GM19438 (cell line): ENCODE results near the gene B4GALT3.

Source experiments
- ATAC-seq: cut with Tn5 transposase; IDR thresholded peaks from one replicate; pipeline ENCODE4 v1.9.1; 2021; ENCODE audit warnings: low read depth; ENCODE audit not compliant: unreplicated experiment

B4GALT3 gene

DNA sequence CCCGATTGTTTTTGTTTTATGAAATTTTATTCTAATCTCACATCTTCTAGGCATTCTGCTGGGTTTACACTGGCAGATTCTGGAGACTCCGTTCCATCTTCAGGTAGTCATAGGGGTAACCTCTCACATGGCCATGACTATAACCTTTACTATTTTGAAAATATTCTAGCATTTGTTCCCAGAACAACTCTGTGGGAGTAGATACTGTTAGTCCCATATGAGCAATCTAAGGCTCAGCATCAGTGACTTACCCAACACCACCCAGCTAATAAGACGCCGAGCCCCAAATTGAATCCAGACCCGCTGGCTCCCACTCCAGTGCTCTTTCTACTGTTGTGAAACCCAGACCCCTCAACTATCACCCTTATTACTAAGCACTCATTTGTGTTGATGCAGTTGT, 11.7 kb upstream of the B4GALT3 start:
- no peak for ATAC-seq

DNA sequence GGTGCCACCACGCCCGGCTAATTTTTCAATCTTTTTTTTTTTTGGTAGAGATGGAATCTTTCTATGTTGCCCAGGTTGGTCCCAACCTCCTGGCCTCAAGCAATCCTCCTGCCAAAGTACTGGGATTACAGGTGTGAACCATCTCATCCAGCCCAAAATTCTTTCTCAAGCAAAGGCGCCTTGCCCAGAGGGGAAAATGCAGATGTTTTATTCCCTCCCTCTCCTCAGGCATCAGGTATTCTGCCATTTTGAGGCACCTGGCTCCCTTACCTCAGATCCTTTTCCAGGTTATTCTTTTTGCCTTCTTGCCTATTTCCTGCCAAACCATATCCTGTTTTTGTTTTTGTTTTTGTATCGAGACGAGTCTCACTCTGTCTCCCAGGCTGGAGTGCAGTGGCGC, 11.1 kb upstream of the B4GALT3 start:
- ATAC-seq: no peak

DNA sequence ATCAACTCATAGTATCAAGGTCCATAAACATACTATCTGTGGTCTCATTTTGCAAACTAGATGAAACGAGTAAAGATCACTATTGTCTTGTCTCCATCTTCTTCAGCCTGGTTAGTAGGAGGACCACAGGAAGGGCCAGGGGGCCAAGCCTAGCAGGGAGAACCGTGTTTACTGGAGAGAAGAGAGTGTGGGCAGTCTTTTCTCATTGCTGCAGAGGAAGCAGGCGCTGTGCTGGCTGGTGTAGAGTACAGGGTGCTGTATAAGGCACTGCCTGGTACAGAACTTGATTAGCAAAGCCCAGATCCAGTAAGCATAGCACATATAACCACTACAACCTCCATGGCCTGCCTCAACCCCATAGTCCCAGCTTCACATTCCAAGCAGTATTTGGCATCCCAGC, 10.0 kb upstream of the B4GALT3 start:
- no peak for ATAC-seq

DNA sequence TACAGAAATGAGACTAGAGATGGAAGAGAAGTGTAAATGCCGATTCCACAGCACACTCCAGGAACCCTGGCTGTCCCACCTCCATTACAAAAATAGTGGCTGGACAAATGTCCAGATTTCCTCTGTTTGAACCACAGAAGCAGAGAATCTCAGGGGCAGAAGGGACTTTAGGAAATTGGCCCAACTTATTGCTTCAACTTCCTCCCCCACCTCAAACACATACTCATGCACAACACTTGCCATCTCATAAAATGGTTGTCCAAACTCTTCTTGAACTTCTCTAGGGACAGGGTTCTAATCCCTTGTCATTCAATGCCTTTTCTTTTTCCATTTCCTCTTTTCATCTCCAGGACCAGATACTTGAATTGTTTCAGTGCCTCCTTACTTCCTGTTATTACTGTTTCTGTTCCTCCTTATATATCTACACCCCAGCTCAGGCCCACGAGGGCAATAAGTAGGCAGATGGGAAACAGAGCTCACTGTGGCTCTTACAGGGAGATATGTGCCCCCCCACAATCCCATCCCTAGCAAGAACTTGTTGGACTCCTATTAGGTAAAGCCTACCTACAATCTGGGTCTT, 8.5 kb upstream of the B4GALT3 start:
- no peak for ATAC-seq

DNA sequence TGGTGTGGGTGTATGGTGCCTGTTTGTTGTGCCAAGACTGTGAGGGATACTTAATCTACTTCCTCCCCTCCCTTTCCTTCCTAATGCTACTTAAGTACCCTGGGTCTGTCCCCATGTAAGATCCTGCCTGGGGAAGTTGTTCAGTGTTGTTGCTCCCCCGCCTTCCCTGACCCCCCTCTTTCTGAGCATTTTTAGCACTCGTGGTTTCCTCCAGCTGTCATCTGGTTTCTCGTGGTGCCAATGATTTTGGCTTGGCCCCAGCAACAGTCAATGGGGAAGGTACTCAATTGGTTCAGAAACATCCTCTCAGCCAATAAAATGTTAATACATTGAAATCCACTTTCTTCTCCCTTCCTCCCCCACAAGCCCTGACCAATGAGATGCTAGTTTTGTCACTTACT, 8.0 kb upstream of the B4GALT3 start:
- peak; percentile 60 for ATAC-seq

DNA sequence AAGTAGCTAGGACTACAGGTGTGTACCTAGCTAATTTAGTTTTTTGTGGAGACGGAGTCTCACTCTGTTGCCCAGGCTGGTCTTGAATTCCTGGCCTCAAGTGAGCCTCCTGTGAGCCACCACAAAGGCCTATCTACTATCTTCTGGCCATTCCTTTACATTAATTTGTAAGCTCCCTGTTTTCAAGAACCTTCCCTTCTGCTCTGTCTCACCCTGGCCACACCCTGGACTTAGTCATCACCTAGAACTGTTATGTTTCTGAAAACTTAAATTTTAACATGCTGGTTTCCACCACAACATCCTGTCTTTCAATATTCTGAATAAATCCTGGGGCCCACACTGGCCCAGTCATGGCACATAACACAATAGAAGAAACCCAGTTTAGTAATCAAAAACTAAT, 4.9 kb upstream of the B4GALT3 start:
- ATAC-seq: peak; percentile 37

DNA sequence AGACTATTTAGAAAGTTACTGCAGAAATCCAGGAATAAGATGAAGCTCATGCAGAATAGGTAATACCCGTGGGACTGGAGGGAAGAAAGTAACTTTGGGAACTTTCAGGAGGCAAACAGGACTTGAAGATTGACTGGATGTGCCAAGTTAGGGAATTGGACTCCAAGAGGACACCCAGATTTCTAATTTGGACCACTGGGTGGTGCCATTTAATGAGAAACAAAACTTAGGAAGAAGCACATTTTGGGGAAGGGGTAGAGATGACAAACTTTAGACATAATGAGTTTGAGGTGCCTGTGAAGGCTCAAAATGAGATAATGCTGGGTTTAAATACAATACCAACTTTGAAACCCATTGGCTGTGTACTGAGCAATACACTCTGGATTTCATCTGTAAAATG, 3.3 kb upstream of the B4GALT3 start:
- ATAC-seq: no peak

DNA sequence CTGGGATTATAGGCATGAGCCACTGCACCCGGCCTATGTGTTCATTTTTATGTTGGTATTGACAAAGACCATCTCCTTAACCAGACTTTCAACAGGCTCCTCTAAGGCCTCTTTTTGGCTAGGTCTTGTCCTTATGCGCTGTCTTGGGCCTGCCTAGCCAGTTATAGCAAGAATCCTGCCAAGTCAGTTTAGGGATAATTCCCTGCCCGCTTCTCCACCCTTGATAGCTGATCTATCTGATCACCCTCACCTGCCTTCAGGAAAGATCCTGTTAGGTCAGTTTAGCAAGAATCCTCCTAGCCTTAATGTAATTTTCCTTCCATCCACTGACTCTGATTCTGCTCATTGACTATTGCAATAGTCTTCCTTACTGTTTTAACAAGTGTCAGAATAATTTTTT, 2.4 kb upstream of the B4GALT3 start:
- ATAC-seq: no peak

DNA sequence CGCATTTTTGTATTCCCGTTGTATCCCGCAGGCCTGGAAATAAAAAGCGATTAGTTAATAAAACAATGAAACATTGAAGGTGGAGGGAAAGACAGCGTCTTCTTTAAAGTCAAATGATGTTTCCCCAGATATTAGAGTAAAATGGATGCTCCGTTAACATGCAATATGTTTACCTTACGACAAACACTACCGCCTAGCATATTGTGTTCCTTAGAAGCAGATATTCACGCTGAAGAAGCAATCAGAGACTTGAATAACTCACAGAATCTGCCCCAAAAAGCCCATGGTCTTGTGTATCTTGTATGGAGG, 583 bp upstream of the B4GALT3 start:
- ATAC-seq: no peak

DNA sequence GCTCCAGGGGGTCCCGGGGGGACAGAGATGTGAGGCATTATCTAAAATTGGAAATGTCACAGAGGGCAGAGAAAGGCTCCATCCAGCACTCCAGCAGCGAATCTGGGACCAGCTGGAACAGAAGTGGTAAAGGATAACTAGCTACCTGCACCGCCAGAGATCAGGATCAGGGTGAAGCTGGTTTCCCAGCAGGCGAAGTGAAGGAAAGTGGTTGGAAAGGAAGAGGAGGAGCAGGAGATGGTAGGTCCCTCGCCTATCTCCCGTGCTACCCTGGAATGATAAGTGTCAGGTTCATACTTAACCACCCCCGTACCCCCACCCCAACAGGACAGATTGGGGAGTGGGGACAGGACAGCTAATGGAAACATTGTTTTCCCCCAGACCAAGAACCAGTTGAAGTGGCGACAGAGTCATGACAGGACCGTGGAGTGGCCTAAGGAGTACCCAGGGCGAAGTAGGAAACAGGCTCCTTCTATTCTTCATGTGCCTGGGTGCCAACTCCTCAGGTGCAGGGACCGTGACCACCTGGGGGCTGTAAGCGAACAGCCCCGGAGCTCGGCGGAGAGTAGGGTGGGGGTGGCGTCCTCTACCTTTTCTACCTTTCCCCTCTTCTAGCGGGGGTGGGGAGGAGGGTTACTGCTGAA, 717 bp downstream of the B4GALT3 start:
- no peak for ATAC-seq

DNA sequence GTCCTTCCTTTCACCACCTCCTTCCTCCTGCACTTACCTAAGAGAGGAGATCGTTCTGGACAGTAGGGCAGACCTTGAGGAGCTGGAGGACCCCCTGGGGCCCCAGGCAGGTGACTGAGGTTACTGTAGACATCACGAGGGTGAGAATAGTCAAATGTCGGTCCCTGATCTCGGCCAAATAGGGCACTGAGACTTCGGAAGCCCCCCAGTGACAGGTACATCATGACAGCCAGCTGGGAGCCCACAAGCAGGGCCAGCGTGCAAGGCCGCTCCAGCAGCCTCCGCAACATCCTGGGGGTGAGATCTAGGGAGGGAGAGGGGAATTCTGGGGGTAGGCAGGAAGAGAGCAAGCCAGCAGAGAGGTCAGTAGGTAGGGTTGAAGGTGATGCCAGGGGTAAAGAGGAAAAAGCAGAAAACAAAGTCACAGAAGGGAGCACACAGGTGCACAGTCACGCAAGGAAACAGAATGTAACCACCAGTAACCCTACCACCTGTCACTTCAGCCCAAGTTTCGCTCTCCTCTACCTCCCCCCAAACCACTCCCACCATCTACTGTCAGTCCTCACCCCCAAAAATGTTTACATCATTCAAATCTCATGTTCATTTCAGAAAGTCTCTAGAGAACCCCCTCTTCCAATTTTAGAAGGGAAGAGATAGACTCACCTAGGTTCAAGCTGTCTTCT, 1.4 kb downstream of the B4GALT3 start:
- ATAC-seq: no peak

DNA sequence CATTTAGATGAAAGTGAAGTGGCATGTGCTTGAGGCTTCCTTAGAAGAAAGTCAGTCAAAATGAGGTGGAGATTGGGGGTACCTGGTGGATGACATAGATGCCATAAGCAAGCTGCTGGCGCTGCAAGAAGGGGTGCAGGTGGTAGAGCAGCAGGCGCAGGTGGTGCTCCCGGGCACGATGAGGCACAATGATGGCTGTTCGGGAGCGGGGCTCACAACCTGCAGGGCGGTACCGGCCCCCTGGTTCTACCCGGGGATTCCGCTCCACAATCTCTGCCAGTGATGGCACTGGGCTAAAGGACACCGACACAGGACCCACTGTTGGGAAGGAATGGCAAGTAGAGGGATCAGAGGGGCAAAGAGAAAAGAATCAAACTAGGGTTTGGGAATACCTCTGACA, 2.4 kb downstream of the B4GALT3 start:
- no peak for ATAC-seq

DNA sequence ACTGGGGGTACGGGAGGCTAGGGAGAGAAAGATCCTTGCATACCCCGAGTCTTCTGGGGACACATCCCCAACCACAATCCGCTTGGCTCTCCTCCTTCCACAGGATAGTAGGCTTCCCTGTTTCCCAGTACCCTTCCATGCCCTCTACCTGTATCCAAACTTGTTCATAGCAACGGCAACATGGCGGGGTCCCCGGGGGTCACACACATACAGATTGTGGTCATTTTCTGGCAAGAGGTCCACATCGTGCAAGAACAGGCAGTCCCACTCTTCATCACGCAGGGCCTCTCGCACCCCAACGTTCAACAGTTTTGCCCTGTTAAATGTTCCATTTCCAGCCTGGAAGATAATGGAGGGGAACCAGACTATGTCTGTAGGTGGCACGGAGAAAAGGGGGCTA, 3.6 kb downstream of the B4GALT3 start:
- ATAC-seq: no peak

DNA sequence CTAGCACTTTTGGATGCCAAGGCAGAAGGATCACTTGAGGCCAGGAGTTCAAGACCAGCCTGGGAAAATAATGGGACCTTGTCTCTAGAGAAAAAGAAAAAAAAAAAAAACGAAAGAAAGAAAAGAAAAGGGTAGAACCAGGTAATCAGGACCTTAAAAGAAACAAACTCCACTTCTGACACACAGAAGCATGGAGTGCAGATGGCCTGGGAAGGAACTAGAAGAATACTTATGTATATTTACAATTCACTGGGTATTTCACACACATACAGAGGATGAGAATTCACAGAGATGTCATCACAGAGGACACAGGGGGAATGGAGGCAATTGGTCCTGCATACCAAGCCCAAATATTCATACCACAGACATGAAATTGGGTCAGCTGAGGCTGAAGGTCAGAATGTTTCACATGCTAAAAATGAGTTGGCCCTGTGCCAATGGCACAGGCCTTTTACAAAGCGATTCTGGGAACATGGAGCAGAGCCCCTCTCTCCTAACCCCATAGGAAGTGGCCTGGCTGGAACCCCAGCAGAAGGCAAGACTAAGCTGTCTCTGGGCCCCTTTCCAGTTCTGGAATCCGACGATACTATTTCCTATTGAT, 4.4 kb downstream of the B4GALT3 start:
- ATAC-seq: no peak

DNA sequence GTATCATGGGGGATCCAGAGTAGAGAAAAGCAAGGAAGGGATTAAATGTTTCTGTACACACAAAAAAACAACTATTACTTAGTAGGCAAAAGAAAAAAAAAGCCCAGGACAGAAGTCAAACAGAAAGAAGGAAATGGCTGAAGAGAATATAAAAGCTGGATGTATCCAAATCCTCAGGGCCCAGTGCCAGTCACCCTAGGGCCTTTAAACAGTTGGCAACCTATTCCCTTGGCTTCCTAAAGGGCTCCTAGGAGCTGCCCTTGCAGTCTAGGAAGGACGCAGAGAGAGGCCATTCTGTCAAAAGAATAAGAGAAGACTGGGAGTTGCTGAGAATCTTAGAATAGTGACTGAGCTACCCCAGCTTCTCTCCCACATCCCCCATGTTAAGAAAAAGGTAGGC, 5.0 kb downstream of the B4GALT3 start:
- no peak for ATAC-seq

DNA sequence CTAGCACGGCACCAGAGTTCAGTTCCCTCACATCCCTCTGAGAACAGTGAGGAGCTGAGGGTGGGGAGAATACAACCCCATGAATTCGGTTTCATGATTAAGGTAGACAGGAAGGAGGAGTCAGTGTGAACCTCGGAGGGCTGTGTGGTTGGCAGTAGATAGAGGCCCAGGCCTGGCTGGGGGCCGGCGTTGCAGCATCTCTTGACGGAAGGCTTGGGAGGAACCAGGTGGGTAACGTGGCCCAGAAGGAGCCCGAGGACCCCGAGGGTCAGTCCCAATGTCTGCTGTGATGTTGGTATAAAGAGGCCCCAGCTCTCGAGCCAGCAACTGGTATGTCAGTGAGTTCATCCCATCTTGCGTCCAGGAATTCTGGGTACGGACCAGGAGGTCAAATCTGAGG, 5.6 kb downstream of the B4GALT3 start:
- no peak for ATAC-seq

DNA sequence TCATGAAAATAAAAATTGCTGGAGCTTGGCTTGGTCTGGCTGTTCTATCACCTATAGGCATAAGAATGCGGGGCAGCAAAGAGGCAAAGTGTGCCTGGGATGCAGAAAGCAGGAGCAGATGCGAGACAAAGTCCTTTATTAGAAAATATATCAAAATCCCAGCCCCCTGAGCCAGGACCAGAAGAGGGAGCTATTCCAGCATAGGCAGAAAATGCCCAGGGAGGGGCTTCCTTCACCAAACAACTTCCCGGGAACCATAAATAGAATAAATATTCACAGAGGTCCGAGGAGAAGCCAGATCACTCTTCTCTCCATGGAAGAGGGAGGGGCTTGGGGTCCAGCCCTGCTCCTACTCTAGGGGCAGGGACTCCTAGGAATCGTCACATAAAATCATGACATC, 6.1 kb downstream of the B4GALT3 start:
- ATAC-seq: no peak

DNA sequence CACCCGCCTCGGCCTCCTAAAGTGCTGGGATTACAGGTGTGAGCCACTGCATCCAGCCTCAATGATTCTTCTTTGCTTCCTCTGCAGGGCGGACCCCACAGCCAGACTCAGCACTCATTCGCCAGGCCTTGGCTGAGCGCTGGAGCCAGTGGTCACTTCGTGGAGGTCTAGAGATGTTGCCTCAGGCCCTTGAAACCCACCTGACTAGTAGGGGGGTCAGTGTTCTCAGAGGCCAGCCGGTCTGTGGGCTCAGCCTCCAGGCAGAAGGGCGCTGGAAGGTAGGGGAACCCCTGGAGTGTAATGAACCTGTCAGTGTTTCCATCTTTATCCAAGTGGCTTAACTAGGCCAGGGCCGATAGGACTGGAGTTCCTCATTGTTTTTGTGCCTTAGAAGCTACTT, 8.4 kb downstream of the B4GALT3 start:
- ATAC-seq: no peak

DNA sequence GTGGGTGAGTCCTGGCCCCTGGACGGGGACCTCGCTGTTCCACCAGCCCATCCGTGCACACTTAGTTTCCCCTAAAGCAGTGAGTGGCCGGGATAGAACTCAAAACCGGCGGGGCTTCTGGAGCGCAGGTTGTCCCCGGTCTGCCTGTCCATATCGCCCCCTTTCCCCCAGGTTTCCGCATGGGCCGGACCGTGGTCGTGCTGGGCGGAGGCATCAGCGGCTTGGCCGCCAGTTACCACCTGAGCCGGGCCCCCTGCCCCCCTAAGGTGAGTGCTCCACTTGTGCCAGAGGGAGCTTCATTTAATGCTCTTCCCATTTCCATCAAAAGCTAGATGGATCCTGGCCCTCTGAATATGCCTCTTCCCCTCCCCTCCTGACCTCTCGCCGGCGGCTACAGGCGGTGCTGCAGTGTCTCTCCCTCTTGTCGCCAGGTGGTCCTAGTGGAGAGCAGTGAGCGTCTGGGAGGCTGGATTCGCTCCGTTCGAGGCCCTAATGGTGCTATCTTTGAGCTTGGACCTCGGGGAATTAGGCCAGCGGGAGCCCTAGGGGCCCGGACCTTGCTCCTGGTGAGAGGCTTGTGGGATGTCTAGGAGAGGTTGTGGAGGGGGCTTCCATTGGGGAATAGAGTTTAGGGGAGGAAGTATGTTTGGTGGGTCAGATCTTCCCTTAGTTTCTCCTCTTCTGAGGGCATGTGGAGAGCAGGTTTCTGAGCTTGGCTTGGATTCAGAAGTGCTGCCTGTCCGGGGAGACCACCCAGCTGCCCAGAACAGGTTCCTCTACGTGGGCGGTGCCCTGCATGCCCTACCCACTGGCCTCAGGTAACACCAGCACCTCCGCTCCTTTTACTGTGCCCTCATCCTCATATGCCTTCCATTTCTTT, 10.4 kb downstream of the B4GALT3 start:
- peak; percentile 5 for ATAC-seq

DNA sequence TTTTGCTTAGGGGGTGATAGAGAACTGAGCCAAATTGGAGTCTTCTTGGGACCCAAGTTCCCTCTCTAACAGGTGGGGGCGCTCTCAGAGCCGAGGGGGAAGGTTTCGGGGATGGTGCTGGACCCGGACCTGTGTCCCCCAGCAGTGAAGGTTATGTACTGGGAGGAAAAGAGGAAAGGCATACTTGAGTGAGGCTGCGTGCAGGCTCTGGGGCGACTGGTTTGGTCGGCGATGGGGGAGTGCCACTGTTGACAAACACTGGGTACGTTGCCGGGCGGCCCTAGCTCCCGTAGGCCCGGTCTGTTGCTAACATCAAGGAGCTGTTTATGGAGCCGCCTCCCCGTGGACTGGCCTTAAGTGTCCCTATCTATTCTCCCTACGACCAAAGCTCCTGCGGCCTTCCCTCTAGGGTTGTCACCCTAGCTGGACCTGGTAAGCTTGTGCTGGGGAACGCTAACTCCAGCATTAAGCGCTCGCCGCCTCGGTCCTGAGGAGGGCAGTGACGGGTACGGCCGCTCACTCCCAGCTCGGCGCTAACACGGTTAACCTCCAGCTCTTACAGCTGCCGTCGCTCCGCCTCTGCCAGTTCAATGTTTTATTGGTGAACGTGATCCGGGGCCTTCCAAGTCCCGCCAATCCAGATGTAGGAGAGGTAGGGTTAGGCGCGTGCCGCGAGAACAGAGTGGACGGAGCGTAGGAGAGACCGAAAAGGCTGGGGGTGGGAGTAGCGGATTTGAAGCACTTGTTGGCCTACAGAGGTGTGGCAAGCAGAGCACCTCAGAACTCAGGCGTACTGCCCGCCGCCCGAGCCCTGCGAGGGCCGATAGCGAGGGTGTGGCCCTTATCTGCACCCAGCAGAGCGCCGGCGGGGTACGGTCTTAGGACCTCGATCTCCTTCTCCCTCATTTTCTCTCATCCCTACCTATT, 11.3 kb downstream of the B4GALT3 start, which contains the start of gene PPOX:
PPOX (plus strand) TSS at position 685 of the 927 bp plus-strand sequence. CDS start 422 bp downstream, outside the sequence.
- peak; percentile 93 for ATAC-seq
